Breast epithelium (tissue), 3 donors: ENCODE results near the gene GADD45G.

Source experiments
- POLR2A ChIP-seq: fragments of 450-650 bp; IDR thresholded peaks from one replicate; pipeline ENCODE4 v1.6.1; 2016; ENCODE audit warnings: antibody characterized with exemption, mild to moderate bottlenecking, moderate library complexity
- POLR2AphosphoS5 ChIP-seq, 3 donors: sonication (generic); formaldehyde crosslinking; IDR thresholded peaks; one replicate each; pipeline ENCODE4 v1.6.1; 2017; ENCODE audit warnings: antibody characterized with exemption in 3 of 3
- TF ChIP-seq, protein P1 (sequence below), 3 donors: fragments of 450-650 bp; IDR thresholded peaks; one replicate each; pipeline ENCODE4 v1.5.1; 2016 to 2017; ENCODE audit warnings: antibody characterized with exemption in 3 of 3, mild to moderate bottlenecking in 3 of 3, moderate library complexity in 3 of 3

- TF ChIP-seq, protein P1, sequence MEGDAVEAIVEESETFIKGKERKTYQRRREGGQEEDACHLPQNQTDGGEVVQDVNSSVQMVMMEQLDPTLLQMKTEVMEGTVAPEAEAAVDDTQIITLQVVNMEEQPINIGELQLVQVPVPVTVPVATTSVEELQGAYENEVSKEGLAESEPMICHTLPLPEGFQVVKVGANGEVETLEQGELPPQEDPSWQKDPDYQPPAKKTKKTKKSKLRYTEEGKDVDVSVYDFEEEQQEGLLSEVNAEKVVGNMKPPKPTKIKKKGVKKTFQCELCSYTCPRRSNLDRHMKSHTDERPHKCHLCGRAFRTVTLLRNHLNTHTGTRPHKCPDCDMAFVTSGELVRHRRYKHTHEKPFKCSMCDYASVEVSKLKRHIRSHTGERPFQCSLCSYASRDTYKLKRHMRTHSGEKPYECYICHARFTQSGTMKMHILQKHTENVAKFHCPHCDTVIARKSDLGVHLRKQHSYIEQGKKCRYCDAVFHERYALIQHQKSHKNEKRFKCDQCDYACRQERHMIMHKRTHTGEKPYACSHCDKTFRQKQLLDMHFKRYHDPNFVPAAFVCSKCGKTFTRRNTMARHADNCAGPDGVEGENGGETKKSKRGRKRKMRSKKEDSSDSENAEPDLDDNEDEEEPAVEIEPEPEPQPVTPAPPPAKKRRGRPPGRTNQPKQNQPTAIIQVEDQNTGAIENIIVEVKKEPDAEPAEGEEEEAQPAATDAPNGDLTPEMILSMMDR (IDR thresholded peaks at IDR 0.05), result no peak
- TF ChIP-seq POLR2AphosphoS5 (IDR thresholded peaks at IDR 0.05) (no peak), POLR2A (no peak)
Observed at GRCh38 chr9:89621031-89621430, 16.2 kb downstream of the GADD45G start.
